Peyer's patch (tissue), 4 donors: ENCODE results near the gene IGFBP6. TPM values are rescaled to one million over a fixed set of nuclear protein-coding genes. Genes with fewer than 3 reads are reported as not detected.

Experiments used
- DNase-seq, 3 donors: peaks; one replicate each; pipeline ENCODE4 v3.0.0-alpha.2; 2017 to 2019
- H3K27ac ChIP-seq, 4 donors: fragments of 200-600 bp; sonication (generic); one replicate each; pipeline ENCODE4 v1.5.1; 2016 to 2019
- H3K27me3 ChIP-seq, 2 donors: fragments of 200-600 bp; sonication (generic); one replicate each; pipeline ENCODE4 v1.5.1; 2019
- H3K36me3 ChIP-seq, 3 donors: fragments of 200-600 bp; sonication (generic); one replicate each; pipeline ENCODE4 v1.5.1; 2016 to 2019
- H3K4me1 ChIP-seq, 4 donors: fragments of 200-600 bp; sonication (generic); one replicate each; pipeline ENCODE4 v1.5.1; 2016 to 2019
- H3K4me3 ChIP-seq, 4 donors: fragments of 200-600 bp; sonication (generic); 1 replicate in 3 of 4; 2 replicates in 1 of 4; pipeline ENCODE4 v1.5.1; 2016 to 2019; ENCODE audit warnings: mild to moderate bottlenecking in 1 of 4
- H3K9me3 ChIP-seq, 4 donors: fragments of 200-600 bp; sonication (generic); one replicate each; pipeline ENCODE4 v1.5.1; 2016 to 2019; ENCODE audit warnings: mild to moderate bottlenecking in 1 of 4
- CTCF ChIP-seq, 6 experiments: fragments of 450-650 bp in 4 of 6; fragments of 200-600 bp in 2 of 6; sonication (generic) in 1 of 6; IDR thresholded peaks; one replicate each; pipeline ENCODE4 v1.5.1; 2017 to 2019; ENCODE audit warnings: antibody characterized with exemption in 6 of 6, mild to moderate bottlenecking in 3 of 6, moderate library complexity in 1 of 6
- POLR2A ChIP-seq, 2 donors: fragments of 450-650 bp; IDR thresholded peaks; one replicate each; pipeline ENCODE4 v1.5.1; 2017; ENCODE audit warnings: antibody characterized with exemption in 2 of 2, mild to moderate bottlenecking in 2 of 2, moderate library complexity in 2 of 2
- total RNA-seq, 4 donors: library from RNA; depleted of rRNA; stranded (reverse); fragments of >200 nt; gene quantifications; one replicate each; pipeline ENCODE4 v1.1.0, GENCODE V29; 2016

Gene IGFBP6
- total RNA-seq, 4 donors from 2014 or later, result 68.5 to 191 (median 128) TPM

- no peaks in the 10 kb centered on the region for H3K36me3 ChIP-seq
- no peaks in the 10 kb centered on the region for H3K27me3 ChIP-seq
- DNase-seq, result peak in 1 of 3 donors; percentile 67
- H3K9me3 ChIP-seq, result no peaks in the 10 kb centered on the region
- TF ChIP-seq CTCF (IDR thresholded peaks at IDR 0.05), result no peak
- H3K4me3 ChIP-seq, result peak overlapping the region in 1 of 4 donors; percentile 62
- peak overlapping the region; percentile 61 to 88 (median 76) for H3K27ac ChIP-seq
- peaks cover 0 to 27% (median 4%) of the 10 kb centered on the region in 4 donors for H3K4me1 ChIP-seq
These were observed 1.3 kb upstream of the IGFBP6 start for GRCh38 chr12:53096089-53096741.

- H3K27me3 ChIP-seq, result no peaks in the 10 kb centered on the region
- no peaks in the 10 kb centered on the region for H3K9me3 ChIP-seq
- no peaks in the 10 kb centered on the region for H3K36me3 ChIP-seq
- H3K4me1 ChIP-seq, result peaks cover 0 to 27% (median 4%) of the 10 kb centered on the region in 4 donors
- TF ChIP-seq POLR2A (IDR thresholded peaks at IDR 0.05), result no peak
- TF ChIP-seq CTCF (IDR thresholded peaks at IDR 0.05), result no peak
- peak overlapping the region; percentile 49 to 62 (median 61) for H3K4me3 ChIP-seq
- peak overlapping the region; percentile 61 to 88 (median 76) for H3K27ac ChIP-seq
- DNase-seq, result no peak
These were observed 708 bp upstream of the IGFBP6 start for GRCh38 chr12:53096759-53097158.

GRCh38 chr12:53097207-53097563 is 282 bp upstream of the IGFBP6 start:
- peaks cover 0 to 27% (median 5%) of the 10 kb centered on the region in 4 donors for H3K4me1 ChIP-seq
- H3K27ac ChIP-seq, result peak overlapping the region; percentile 61 to 88 (median 76)
- TF ChIP-seq POLR2A (IDR thresholded peaks at IDR 0.05) (no peak), CTCF (IDR thresholded peaks at IDR 0.05) (no peak)
- H3K9me3 ChIP-seq, result no peaks in the 10 kb centered on the region
- no peaks in the 10 kb centered on the region for H3K27me3 ChIP-seq
- H3K36me3 ChIP-seq, result no peaks in the 10 kb centered on the region
- DNase-seq, result no peak
- peak overlapping the region; percentile 49 to 62 (median 61) for H3K4me3 ChIP-seq

GRCh38 chr12:53098354-53098981 is 1.0 kb downstream of the IGFBP6 start:
- Histone ChIP-seq H3K9me3 (no peaks in the 10 kb centered on the region), H3K4me3 (peak overlapping the region; percentile 49 to 62 (median 61)), H3K4me1 (peaks cover 5 to 40% (median 11%) of the 10 kb centered on the region in 4 donors), H3K27ac (peak overlapping the region; percentile 61 to 88 (median 76)), H3K27me3 (no peaks in the 10 kb centered on the region), H3K36me3 (no peaks in the 10 kb centered on the region)
- no peak for DNase-seq
- TF ChIP-seq POLR2A (IDR thresholded peaks at IDR 0.05) (no peak), CTCF (IDR thresholded peaks at IDR 0.05) (no peak)

- H3K4me1 ChIP-seq, result peaks cover 5 to 46% (median 15%) of the 10 kb centered on the region in 4 donors
- H3K4me3 ChIP-seq, result peak overlapping the region in 2 of 4 donors; percentile 5 to 62
- no peaks in the 10 kb centered on the region for H3K27me3 ChIP-seq
- H3K36me3 ChIP-seq, result no peaks in the 10 kb centered on the region
- peak overlapping the region; percentile 61 to 88 (median 76) for H3K27ac ChIP-seq
- TF ChIP-seq POLR2A (IDR thresholded peaks at IDR 0.05) (peak in 1 of 2 donors; percentile 9), CTCF (IDR thresholded peaks at IDR 0.05) (peak; percentile 84 to 98 (median 91))
- peak; percentile 87 to 94 (median 88) for DNase-seq
- no peaks in the 10 kb centered on the region for H3K9me3 ChIP-seq
These were observed 1.8 kb downstream of the IGFBP6 start for GRCh38 chr12:53099071-53099882.
